ENCODE measurements around the gene CFI.
"Not testable (repeated sequence)": the region's sequence is repeated elsewhere in the genome, so short reads cannot be mapped to it uniquely, and the experiment has no call there.

DNA sequence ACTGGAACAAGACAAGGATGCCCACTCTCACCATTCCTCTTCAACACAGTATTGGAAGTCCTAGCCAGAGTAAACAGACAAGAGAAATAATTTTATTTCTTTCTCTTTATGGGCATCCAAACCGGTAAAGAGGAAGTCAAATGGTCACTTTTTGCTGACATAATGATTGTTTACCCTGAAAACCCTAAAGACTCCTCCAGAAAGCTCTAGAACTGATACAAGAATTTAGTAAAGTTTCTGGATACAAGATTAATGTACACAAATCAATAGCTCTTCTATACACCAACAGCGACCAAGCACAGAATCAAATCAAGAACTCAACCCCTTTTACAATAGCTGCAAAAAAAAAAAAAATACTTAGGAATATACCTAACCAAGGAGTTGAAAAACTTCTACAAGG, 19.7 kb downstream of the CFI start:
- TF ChIP-seq POU2F2, POLR2A (IDR thresholded peaks at IDR 0.05; ENCODE audit: low read depth, low read length): not testable (repeated sequence)
